Testis (tissue), 5 donors: ENCODE data around the gene VIT. TPM values are rescaled to one million over a fixed set of nuclear protein-coding genes. Genes with fewer than 3 reads are reported as not detected.

Experiments
- DNase-seq: peaks from one replicate; pipeline ENCODE4 v3.0.0-alpha.2; 2019
- H3K27ac ChIP-seq, 2 donors: fragments of 200-600 bp; sonication (generic); one replicate each; pipeline ENCODE4 v1.5.1; 2019
- H3K27me3 ChIP-seq: fragments of 200-600 bp; sonication (generic); one replicate; pipeline ENCODE4 v1.5.1; 2019
- H3K36me3 ChIP-seq: fragments of 200-600 bp; sonication (generic); one replicate; pipeline ENCODE4 v1.5.1; 2017; ENCODE audit warnings: low read depth; ENCODE audit errors: missing control alignments
- H3K4me1 ChIP-seq: fragments of 200-600 bp; sonication (generic); one replicate; pipeline ENCODE4 v1.5.1; 2019
- H3K4me3 ChIP-seq, 2 donors: fragments of 200-600 bp; sonication (generic); one replicate each; pipeline ENCODE4 v1.5.1; 2017 to 2019
- H3K9me3 ChIP-seq: fragments of 200-600 bp; sonication (generic); one replicate; pipeline ENCODE4 v1.5.1; 2017
- CTCF ChIP-seq, 3 experiments: fragments of 450-650 bp in 2 of 3; fragments of 200-600 bp in 1 of 3; sonication (generic) in 1 of 3; IDR thresholded peaks; one replicate each; pipeline ENCODE4 v1.5.1; 2016 to 2019; ENCODE audit warnings: antibody characterized with exemption in 3 of 3, mild to moderate bottlenecking in 2 of 3, moderate library complexity in 1 of 3
- POLR2A ChIP-seq: fragments of 450-650 bp; IDR thresholded peaks from one replicate; pipeline ENCODE4 v1.6.1; 2017; ENCODE audit warnings: antibody characterized with exemption, mild to moderate bottlenecking, moderate library complexity
- WGBS, 2 donors: methylation state at CpG; one replicate each; pipeline ENCODE4 v1.1.5; 2018; 5-methylcytosine and 5-hydroxymethylcytosine counted together
- intact Hi-C: fragments of 100-400 bp; cut with DNase I; formaldehyde crosslinking; loops from one replicate; pipeline ENCODE4 v1.15.1; 2023; ENCODE audit warnings: low total_unique reads
- long read RNA-seq, 2 donors: transcript quantifications; one replicate each; lab custom pipeline, GENCODE V29; 2026
- polyA plus RNA-seq: library from polyadenylated mRNA; stranded (reverse); fragments of 350-450 nt; fragmentation: Illumina TruSeq; extraction: RNeasy Lipid Tissue Mini Kit (QIAGEN cat#74804); gene quantifications from one replicate; pipeline ENCODE4 v1.2.3, GENCODE V29; 2014; ENCODE audit warnings: low read depth, low replicate concordance; ENCODE audit not compliant: insufficient read depth
- total RNA-seq, 2 donors: library from RNA; depleted of rRNA; stranded (reverse); fragments of >200 nt; gene quantifications; one replicate each; pipeline ENCODE4 v1.2.3, GENCODE V29; 2016

The VIT gene
- 1 to 10 TPM; 5.6 to 9.4 TPM for total RNA-seq
- polyA plus RNA-seq: 7.2 TPM
- long read RNA-seq, donor 1: 0 reads
- long read RNA-seq, donor 2, partial matches to known transcripts: 0 of 1 reads
- long read RNA-seq, donor 2, other reads (novel, unspliced or antisense): 0 of 1 reads

- DNase-seq: no peak
- Histone ChIP-seq H3K4me1 (peaks cover 8% of the 10 kb centered on the region), H3K36me3 (no peaks in the 10 kb centered on the region), H3K9me3 (no peaks in the 10 kb centered on the region), H3K4me3 (peak within 1 kb of the TSS; percentile 2 to 10), H3K27me3 (no peaks in the 10 kb centered on the region), H3K27ac (peak within 1 kb of the TSS in 1 of 2 donors; percentile 16)
- WGBS, 2 donors: 40 to 43% methylated on average over 2 of the region's 2 CpGs
- TF ChIP-seq CTCF (IDR thresholded peaks at IDR 0.05): no peak
- TF ChIP-seq POLR2A: no peak
- intact Hi-C loops: no loop called here
Measured at GRCh38 chr2:36696533-36696932, at the start of gene VIT. Gene VIT, plus strand, starts transcription at chr2:36696707. Its CDS starts 19,664 bp downstream, at chr2:36716371.

- H3K27me3 ChIP-seq: no peaks in the 10 kb centered on the region
- no peaks in the 10 kb centered on the region for H3K4me1 ChIP-seq
- DNase-seq: no peak
- H3K36me3 ChIP-seq: no peaks in the 10 kb centered on the region
- H3K27ac ChIP-seq: no peak overlapping the region
- intact Hi-C loops: no loop called here
- 81 to 89% methylated on average over 3 to 4 of the region's 4 CpGs for WGBS, 2 donors
- no peaks in the 10 kb centered on the region for H3K9me3 ChIP-seq
- TF ChIP-seq POLR2A (no peak), CTCF (IDR thresholded peaks at IDR 0.05) (no peak)
- H3K4me3 ChIP-seq: no peak overlapping the region
Measured at GRCh38 chr2:36650031-36650829, 46.3 kb upstream of the VIT start.

GRCh38 chr2:36653155-36653554 is 43.4 kb upstream of the VIT start:
- no peak for DNase-seq
- no peaks in the 10 kb centered on the region for H3K36me3 ChIP-seq

GRCh38 chr2:36653967-36654694 is 42.4 kb upstream of the VIT start:
- Histone ChIP-seq H3K9me3 (no peaks in the 10 kb centered on the region), H3K4me1 (no peaks in the 10 kb centered on the region), H3K27me3 (no peaks in the 10 kb centered on the region), H3K36me3 (no peaks in the 10 kb centered on the region), H3K27ac (no peak overlapping the region), H3K4me3 (no peak overlapping the region)
- DNase-seq: no peak
- 85 to 86% methylated on average over 2 of the region's 2 CpGs for WGBS, 2 donors
- intact Hi-C loops: no loop called here
- TF ChIP-seq POLR2A (no peak), CTCF (IDR thresholded peaks at IDR 0.05) (no peak)

More at GRCh38 chr2:36653155-36653554, 43.4 kb upstream of the VIT start:
- no peak overlapping the region for H3K27ac ChIP-seq
- no peaks in the 10 kb centered on the region for H3K27me3 ChIP-seq
- intact Hi-C loops: no loop called here
- H3K4me3 ChIP-seq: no peak overlapping the region
- 55 to 71% methylated on average over 5 of the region's 5 CpGs for WGBS, 2 donors
- TF ChIP-seq CTCF (IDR thresholded peaks at IDR 0.05): no peak
- TF ChIP-seq POLR2A: no peak
- no peaks in the 10 kb centered on the region for H3K4me1 ChIP-seq
- no peaks in the 10 kb centered on the region for H3K9me3 ChIP-seq
